ENCODE data around the gene CCL4L2. TPM values are rescaled to one million over a fixed set of nuclear protein-coding genes. Genes with fewer than 3 reads are reported as not detected.
"Not testable (repeated sequence)": the region's sequence is repeated elsewhere in the genome, so short reads cannot be mapped to it uniquely, and the experiment has no call there.

The CCL4L2 gene
- polyA plus RNA-seq, 1 donor, result 0.65 TPM

- not testable (repeated sequence) for DNase-seq (ENCODE audit: low read depth)
Observed at GRCh38 chr17:36221581-36222100, 10.8 kb downstream of the CCL4L2 start.

- not testable (repeated sequence) for DNase-seq (ENCODE audit: low read depth)
Observed at GRCh38 chr17:36222967-36223366, 12.1 kb downstream of the CCL4L2 start.

- DNase-seq (ENCODE audit: low read depth), result not testable (repeated sequence)
Observed at GRCh38 chr17:36229644-36230043, 18.8 kb downstream of the CCL4L2 start.

DNA sequence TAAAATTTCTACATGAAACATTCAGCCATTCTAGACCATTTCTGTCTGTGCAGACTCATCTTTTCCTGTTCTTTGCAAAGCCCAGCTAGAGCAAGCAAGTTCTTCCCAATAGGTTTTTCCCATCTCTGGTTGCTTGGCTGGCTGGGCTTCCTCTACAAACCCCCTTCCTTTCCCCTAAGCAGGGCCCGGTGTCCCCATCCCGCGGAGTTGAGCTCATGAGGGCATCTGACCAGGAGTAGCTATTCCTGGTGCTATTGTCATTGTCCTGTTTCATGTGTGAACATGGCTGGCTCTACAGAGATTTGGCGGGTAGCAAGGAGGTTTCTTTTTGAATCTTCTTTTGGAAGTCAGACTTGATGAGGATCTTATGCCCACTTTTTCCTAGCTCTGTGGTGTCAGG lies 31.2 kb downstream of the CCL4L2 start:
- DNase-seq (ENCODE audit: low read depth), result not testable (repeated sequence)

Other genes starting within 250 kb of the CCL4L2 start
- 0.39 TPM for gene CCL16, start 229.6 kb upstream of the CCL4L2 start, polyA plus RNA-seq (ENCODE audit: insufficient read length)
- gene CCL14, start 224.3 kb upstream of the CCL4L2 start, polyA plus RNA-seq (ENCODE audit: insufficient read length), result 34.6 TPM
- not detected for gene CCL15, start 209.5 kb upstream of the CCL4L2 start, polyA plus RNA-seq (ENCODE audit: insufficient read length)
- not detected for gene CCL23, start 193.1 kb upstream of the CCL4L2 start, polyA plus RNA-seq (ENCODE audit: insufficient read length)
- gene CCL18, start 146.8 kb upstream of the CCL4L2 start, polyA plus RNA-seq (ENCODE audit: insufficient read length), result not detected
- 3.1 TPM for gene CCL3, start 120.9 kb upstream of the CCL4L2 start, polyA plus RNA-seq (ENCODE audit: insufficient read length)
- 0.76 TPM for gene CCL4, start 107.2 kb upstream of the CCL4L2 start, polyA plus RNA-seq (ENCODE audit: insufficient read length)
- 14.6 TPM for gene TBC1D3B, start 34.4 kb upstream of the CCL4L2 start, polyA plus RNA-seq (ENCODE audit: insufficient read length)
- 0.43 TPM for gene CCL3L1, start 14.3 kb upstream of the CCL4L2 start, polyA plus RNA-seq (ENCODE audit: insufficient read length)
- gene TBC1D3I, start 53.5 kb downstream of the CCL4L2 start, polyA plus RNA-seq (ENCODE audit: insufficient read length), result 0.94 TPM
- not detected for gene TBC1D3G, start 112.8 kb downstream of the CCL4L2 start, polyA plus RNA-seq (ENCODE audit: insufficient read length)
- gene TBC1D3H, start 177.4 kb downstream of the CCL4L2 start, polyA plus RNA-seq (ENCODE audit: insufficient read length), result not detected